ENCODE measurements around the gene SULT6B1.
A peak's percentile ranks its signal among the peaks of the same experiment; 100 is the strongest.
"Not testable (repeated sequence)": the region's sequence is repeated elsewhere in the genome, so short reads cannot be mapped to it uniquely, and the experiment has no call there.

SULT6B1 gene

GRCh38 chr2:37230581-37230980, 42.1 kb upstream of the SULT6B1 start:
- Histone ChIP-seq H3K4me2 (ENCODE audit: insufficient read depth, low read length) (peak overlapping the region; percentile 96), H3K4me1 (ENCODE audit: insufficient read depth, low read length) (peaks cover 56% of the 10 kb centered on the region), H3K9me3 (ENCODE audit: insufficient read depth, low read length, severe bottlenecking) (no peaks in the 10 kb centered on the region), H3K27ac (ENCODE audit: low read length) (peak overlapping the region; percentile 83), H3K79me2 (ENCODE audit: insufficient read depth, low read length) (peaks cover 93% of the 10 kb centered on the region), H3K36me3 (ENCODE audit: insufficient read depth, low read length) (peaks cover 31% of the 10 kb centered on the region), H3K27me3 (ENCODE audit: insufficient read depth, low read length, poor library complexity) (no peaks in the 10 kb centered on the region), H3K4me3 (ENCODE audit: low read depth in 1 of 2, low read length in 2 of 2) (peak overlapping the region; percentile 77 to 93), H3K9ac (ENCODE audit: low read depth, low read length) (peak overlapping the region; percentile 88), H2AFZ (ENCODE audit: low read depth, low read length) (peak overlapping the region; percentile 98), H4K20me1 (ENCODE audit: insufficient read depth, low read length) (peaks cover 17% of the 10 kb centered on the region; the same call in 1 of the 2 replicates)
- DNase-seq (no peak), ATAC-seq (ENCODE audit: insufficient read depth, low read depth) (no peak)
- TF ChIP-seq, protein P1, sequence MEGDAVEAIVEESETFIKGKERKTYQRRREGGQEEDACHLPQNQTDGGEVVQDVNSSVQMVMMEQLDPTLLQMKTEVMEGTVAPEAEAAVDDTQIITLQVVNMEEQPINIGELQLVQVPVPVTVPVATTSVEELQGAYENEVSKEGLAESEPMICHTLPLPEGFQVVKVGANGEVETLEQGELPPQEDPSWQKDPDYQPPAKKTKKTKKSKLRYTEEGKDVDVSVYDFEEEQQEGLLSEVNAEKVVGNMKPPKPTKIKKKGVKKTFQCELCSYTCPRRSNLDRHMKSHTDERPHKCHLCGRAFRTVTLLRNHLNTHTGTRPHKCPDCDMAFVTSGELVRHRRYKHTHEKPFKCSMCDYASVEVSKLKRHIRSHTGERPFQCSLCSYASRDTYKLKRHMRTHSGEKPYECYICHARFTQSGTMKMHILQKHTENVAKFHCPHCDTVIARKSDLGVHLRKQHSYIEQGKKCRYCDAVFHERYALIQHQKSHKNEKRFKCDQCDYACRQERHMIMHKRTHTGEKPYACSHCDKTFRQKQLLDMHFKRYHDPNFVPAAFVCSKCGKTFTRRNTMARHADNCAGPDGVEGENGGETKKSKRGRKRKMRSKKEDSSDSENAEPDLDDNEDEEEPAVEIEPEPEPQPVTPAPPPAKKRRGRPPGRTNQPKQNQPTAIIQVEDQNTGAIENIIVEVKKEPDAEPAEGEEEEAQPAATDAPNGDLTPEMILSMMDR (IDR thresholded peaks at IDR 0.05; ENCODE audit: borderline replicate concordance, extremely low read depth, low read length, poor library complexity, severe bottlenecking): no peak
- TF ChIP-seq EZH2 (IDR thresholded peaks at IDR 0.05; ENCODE audit: borderline replicate concordance, low read depth, low read length, severe bottlenecking): no peak

DNA sequence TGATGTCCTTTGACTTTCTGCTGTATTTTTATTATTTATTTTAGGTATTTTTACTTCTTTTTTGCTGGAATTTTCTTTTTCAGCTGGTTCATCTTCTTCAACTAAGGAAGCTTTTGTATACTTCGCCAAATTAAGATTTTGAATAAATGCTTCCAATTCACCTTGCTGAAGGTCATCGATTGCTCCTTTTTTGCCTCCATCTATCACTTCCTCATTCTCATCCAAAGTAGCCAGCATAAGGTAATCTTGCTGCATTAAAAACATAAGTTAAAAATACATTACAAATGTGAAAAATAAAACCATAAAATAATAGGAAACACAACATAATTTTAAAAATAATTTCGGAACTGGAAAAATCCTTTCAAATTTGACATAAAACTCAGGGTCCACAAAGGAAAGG, 40.3 kb upstream of the SULT6B1 start:
- TF ChIP-seq, protein P1 (IDR thresholded peaks at IDR 0.05; ENCODE audit: borderline replicate concordance, extremely low read depth, low read length, poor library complexity, severe bottlenecking): no peak
- no peak for TF ChIP-seq EZH2 (IDR thresholded peaks at IDR 0.05; ENCODE audit: borderline replicate concordance, low read depth, low read length, severe bottlenecking)
- ATAC-seq (ENCODE audit: insufficient read depth, low read depth) (no peak), DNase-seq (no peak)
- peaks cover 29% of the 10 kb centered on the region; the same call in 1 of the 2 replicates for H4K20me1 ChIP-seq (ENCODE audit: insufficient read depth, low read length)
- no peaks in the 10 kb centered on the region for H3K27me3 ChIP-seq (ENCODE audit: insufficient read depth, low read length, poor library complexity)
- peaks cover 91% of the 10 kb centered on the region for H3K79me2 ChIP-seq (ENCODE audit: insufficient read depth, low read length)
- no peak overlapping the region for H3K9ac ChIP-seq (ENCODE audit: low read depth, low read length)
- H2AFZ ChIP-seq (ENCODE audit: low read depth, low read length): no peak overlapping the region
- peak overlapping the region; percentile 96; the same call in 1 of the 2 replicates for H3K4me2 ChIP-seq (ENCODE audit: insufficient read depth, low read length)
- peaks cover 56% of the 10 kb centered on the region for H3K4me1 ChIP-seq (ENCODE audit: insufficient read depth, low read length)
- no peak overlapping the region for H3K27ac ChIP-seq (ENCODE audit: low read length)
- H3K9me3 ChIP-seq (ENCODE audit: insufficient read depth, low read length, severe bottlenecking): no peaks in the 10 kb centered on the region
- H3K36me3 ChIP-seq (ENCODE audit: insufficient read depth, low read length): peaks cover 33% of the 10 kb centered on the region
- no peak overlapping the region for H3K4me3 ChIP-seq (ENCODE audit: low read depth in 1 of 2, low read length in 2 of 2)

GRCh38 chr2:37226863-37227262, 38.4 kb upstream of the SULT6B1 start:
- H3K9ac ChIP-seq (ENCODE audit: low read depth, low read length): no peak overlapping the region
- H3K79me2 ChIP-seq (ENCODE audit: insufficient read depth, low read length): peaks cover 84% of the 10 kb centered on the region
- H3K36me3 ChIP-seq (ENCODE audit: insufficient read depth, low read length): peaks cover 52% of the 10 kb centered on the region
- peaks cover 37% of the 10 kb centered on the region; the same call in 1 of the 2 replicates for H4K20me1 ChIP-seq (ENCODE audit: insufficient read depth, low read length)
- no peak overlapping the region for H2AFZ ChIP-seq (ENCODE audit: low read depth, low read length)
- no peak for ATAC-seq (ENCODE audit: insufficient read depth, low read depth)
- DNase-seq: no peak
- H3K27me3 ChIP-seq (ENCODE audit: insufficient read depth, low read length, poor library complexity): no peaks in the 10 kb centered on the region
- no peak overlapping the region for H3K27ac ChIP-seq (ENCODE audit: low read length)
- peaks cover 42% of the 10 kb centered on the region for H3K4me1 ChIP-seq (ENCODE audit: insufficient read depth, low read length)
- H3K9me3 ChIP-seq (ENCODE audit: insufficient read depth, low read length, severe bottlenecking): no peaks in the 10 kb centered on the region
- no peak for TF ChIP-seq EZH2 (IDR thresholded peaks at IDR 0.05; ENCODE audit: borderline replicate concordance, low read depth, low read length, severe bottlenecking)
- TF ChIP-seq, protein P1 (IDR thresholded peaks at IDR 0.05; ENCODE audit: borderline replicate concordance, extremely low read depth, low read length, poor library complexity, severe bottlenecking): no peak
- H3K4me2 ChIP-seq (ENCODE audit: insufficient read depth, low read length): peak overlapping the region; percentile 28
- no peak overlapping the region; a peak in 1 of 4 replicates for H3K4me3 ChIP-seq (ENCODE audit: low read depth in 1 of 2, low read length in 2 of 2)

DNA sequence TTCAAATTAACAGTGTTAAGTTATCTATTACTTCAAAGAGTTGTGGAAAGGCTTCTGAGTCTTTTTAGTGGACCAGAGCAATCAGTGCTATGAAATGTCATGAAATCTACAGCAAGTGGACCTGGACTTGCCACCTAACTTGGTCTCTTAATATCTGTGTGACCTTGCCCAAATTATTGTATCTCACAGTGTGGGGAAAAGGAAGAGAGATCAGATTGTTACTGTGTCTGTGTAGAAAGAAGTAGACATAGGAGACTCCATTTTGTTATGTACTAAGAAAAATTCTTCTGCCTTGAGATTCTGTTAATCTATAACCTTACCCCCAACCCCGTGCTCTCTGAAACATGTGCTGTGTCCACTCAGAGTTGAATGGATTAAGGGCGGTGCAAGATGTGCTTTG, 36.7 kb upstream of the SULT6B1 start:
- not testable (repeated sequence) for H3K27ac ChIP-seq (ENCODE audit: low read length); H3K27me3 ChIP-seq (ENCODE audit: insufficient read depth, low read length, poor library complexity); ATAC-seq (ENCODE audit: insufficient read depth, low read depth); H3K9me3 ChIP-seq (ENCODE audit: insufficient read depth, low read length, severe bottlenecking); H3K9ac ChIP-seq (ENCODE audit: low read depth, low read length); H3K4me3 ChIP-seq (ENCODE audit: low read depth in 1 of 2, low read length in 2 of 2); H2AFZ ChIP-seq (ENCODE audit: low read depth, low read length); DNase-seq
- Histone ChIP-seq H3K79me2 (ENCODE audit: insufficient read depth, low read length) (peaks cover 66% of the 10 kb centered on the region), H3K36me3 (ENCODE audit: insufficient read depth, low read length) (peaks cover 67% of the 10 kb centered on the region), H3K4me1 (ENCODE audit: insufficient read depth, low read length) (peaks cover 36% of the 10 kb centered on the region), H4K20me1 (ENCODE audit: insufficient read depth, low read length) (peaks cover 37% of the 10 kb centered on the region; the same call in 1 of the 2 replicates), H3K4me2 (ENCODE audit: insufficient read depth, low read length) (peak overlapping the region; percentile 12; the same call in 1 of the 2 replicates)
